Adrenal gland (tissue), 12 donors: Measurements from ENCODE around the gene DAAM2. TPM values are rescaled to one million over a fixed set of nuclear protein-coding genes. Genes with fewer than 3 reads are reported as not detected.
A peak's percentile ranks its signal among the peaks of the same experiment; 100 is the strongest.

Experiments
- DNase-seq, 7 donors: peaks; one replicate each; pipeline ENCODE4 v3.0.0-alpha.2; 2019 to 2020
- H3K27ac ChIP-seq, 5 donors: fragments of 200-600 bp; sonication (generic) in 4 of 5; 1 replicate in 3 of 5; 2 replicates in 2 of 5; pipeline versions ENCODE4 v1.5.1 to v1.8.0; 2016 to 2020; ENCODE audit warnings: mild to moderate bottlenecking in 1 of 5
- H3K27me3 ChIP-seq: fragments of 200-600 bp; 2 replicates; pipeline ENCODE4 v1.8.0; 2021
- H3K36me3 ChIP-seq, 2 donors: fragments of 200-600 bp; replicated peaks in 1 of 2; 1 replicate in 1 of 2; 2 replicates in 1 of 2; pipeline versions ENCODE4 v1.5.1 to v1.8.0; 2018 to 2022
- H3K4me1 ChIP-seq, 2 donors: fragments of 200-600 bp; replicated peaks in 1 of 2; 1 replicate in 1 of 2; 2 replicates in 1 of 2; pipeline versions ENCODE4 v1.5.1 to v1.8.0; 2018 to 2021
- H3K4me3 ChIP-seq, 4 donors: fragments of 200-600 bp; sonication (generic) in 3 of 4; one replicate each; pipeline ENCODE4 v1.5.1; 2016 to 2018
- H3K9me3 ChIP-seq, 3 donors: fragments of 200-600 bp; sonication (generic) in 1 of 3; replicated peaks in 1 of 3; 1 replicate in 2 of 3; 2 replicates in 1 of 3; pipeline versions ENCODE4 v1.5.1 to v1.8.0; 2016 to 2021
- POLR2A ChIP-seq, 2 donors: fragments of 450-650 bp; IDR thresholded peaks; one replicate each; pipeline ENCODE4 v1.6.1; 2017; ENCODE audit warnings: antibody characterized with exemption in 2 of 2, mild to moderate bottlenecking in 2 of 2, moderate library complexity in 1 of 2
- WGBS, 4 donors: extraction: QIAGEN DNeasy Blood & Tissue Kit in 2 of 4; methylation state at CpG; one replicate each; pipeline versions ENCODE4 v1.1.5 to v1.1.7; 2013 to 2017; 5-methylcytosine and 5-hydroxymethylcytosine counted together
- intact Hi-C, 2 donors: fragments of 100-400 bp; cut with DNase I; formaldehyde crosslinking; loops; one replicate each; pipeline versions ENCODE4 v1.14.1 to v1.15.0; 2022 to 2023
- polyA plus RNA-seq, 3 donors: library from polyadenylated mRNA; stranded (reverse); fragments of 200-250 nt in 2 of 3; fragments of 350-450 nt in 1 of 3; fragmentation: Illumina TruSeq in 1 of 3; extraction: RNeasy Lipid Tissue Mini Kit (QIAGEN cat#74804) in 1 of 3; gene quantifications; one replicate each; pipeline ENCODE4 v1.2.3, GENCODE V29; 2013 to 2014
- total RNA-seq, 9 donors: library from RNA; depleted of rRNA in 4 of 9; stranded (reverse); fragments of >200 nt in 4 of 9; fragments of 120-200 nt in 1 of 9; fragmentation: NEBNext Ultra II Directional in 1 of 9; extraction: Animal tissue kit (Norgen Biotek cat#: 25700) in 1 of 9; gene quantifications; one replicate each; pipeline versions ENCODE4 v1.1.0 to v1.2.4, GENCODE V29; 2013 to 2023
- TF ChIP-seq, protein P1 (sequence below), 6 experiments: fragments of 450-650 bp in 4 of 6; fragments of 200-600 bp in 2 of 6; sonication (generic) in 1 of 6; IDR thresholded peaks; 1 replicate in 5 of 6; 2 replicates in 1 of 6; pipeline versions ENCODE4 v1.5.1 to v1.8.0; 2016 to 2021; ENCODE audit warnings: antibody characterized with exemption in 6 of 6, mild to moderate bottlenecking in 2 of 6, moderate library complexity in 1 of 6
- donor health status: healthy with polysubstance abuse.
- donor health status: Bipolar disorder and iron deficiency.
- donor health status: DM: yes; HTN: yes; CAD: no.
- donor health status: DM: no; HTN: no; CAD: no.
- donor health status: DM: no; HTN: no; CAD: no.
- donor health status: DM: yes; HTN: yes; CAD: no.

DAAM2 gene
- total and polyA plus RNA-seq, 12 donors: 28.1 to 72.1 (median 53.2) TPM

DNA sequence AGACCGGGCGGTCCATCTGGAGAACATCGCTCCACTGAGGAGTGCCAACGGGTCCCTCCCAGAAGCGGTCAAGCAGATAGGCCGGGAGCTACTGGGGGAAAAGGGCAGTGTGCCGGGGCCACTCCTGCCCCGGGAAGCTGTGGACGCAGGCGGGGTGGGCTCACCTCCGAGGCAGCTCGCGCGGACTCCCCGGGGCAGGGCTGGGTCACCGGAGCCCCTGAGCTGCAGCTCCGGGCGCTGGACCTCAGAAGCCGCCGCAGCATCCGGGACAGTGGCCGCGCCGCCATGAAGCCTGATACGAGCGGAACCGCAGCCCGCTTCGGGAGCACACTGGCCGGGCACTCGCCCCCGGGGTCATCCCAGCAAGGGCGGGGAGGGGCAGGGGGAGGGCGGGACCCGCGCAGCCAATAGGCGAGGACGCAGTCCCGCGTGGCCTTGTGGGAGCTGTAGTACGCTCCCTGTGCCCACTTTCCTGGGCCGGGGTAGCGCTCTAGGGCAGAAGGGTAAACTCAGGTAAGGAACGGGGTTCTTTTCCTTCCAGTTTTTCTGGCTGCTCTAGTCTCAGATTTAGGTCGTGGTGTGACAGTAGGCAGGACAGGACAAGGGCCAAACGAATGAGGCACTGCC, 142.1 kb downstream of the DAAM2 start, which contains the start of gene MOCS1:
Gene MOCS1, minus strand, starts transcription at position 332 of the 627 bp plus-strand sequence. Its CDS starts 45 bp downstream, at position 287.
- Histone ChIP-seq H3K4me3 (peak within 1 kb of the TSS in 2 of 4 donors; percentile 74 to 78), H3K9me3 (no peaks in the 10 kb centered on the region), H3K36me3 (no peaks in the 10 kb centered on the region), H3K27me3 (no peaks in the 10 kb centered on the region), H3K4me1 (peaks cover 7 to 33% of the 10 kb centered on the region in 2 donors), H3K27ac (peak within 1 kb of the TSS in 4 of 5 donors; percentile 11 to 89 (median 72))
- intact Hi-C loops: loop anchor here in 1 of 2 donors (5.0 kb wide), 1 partner anchor 318 kb away; no protein-coding TSS in a partner anchor
- 2 to 4% (median 3%) methylated on average over 7 to 46 of the region's 46 CpGs for WGBS, 4 donors
- TF ChIP-seq, protein P1, sequence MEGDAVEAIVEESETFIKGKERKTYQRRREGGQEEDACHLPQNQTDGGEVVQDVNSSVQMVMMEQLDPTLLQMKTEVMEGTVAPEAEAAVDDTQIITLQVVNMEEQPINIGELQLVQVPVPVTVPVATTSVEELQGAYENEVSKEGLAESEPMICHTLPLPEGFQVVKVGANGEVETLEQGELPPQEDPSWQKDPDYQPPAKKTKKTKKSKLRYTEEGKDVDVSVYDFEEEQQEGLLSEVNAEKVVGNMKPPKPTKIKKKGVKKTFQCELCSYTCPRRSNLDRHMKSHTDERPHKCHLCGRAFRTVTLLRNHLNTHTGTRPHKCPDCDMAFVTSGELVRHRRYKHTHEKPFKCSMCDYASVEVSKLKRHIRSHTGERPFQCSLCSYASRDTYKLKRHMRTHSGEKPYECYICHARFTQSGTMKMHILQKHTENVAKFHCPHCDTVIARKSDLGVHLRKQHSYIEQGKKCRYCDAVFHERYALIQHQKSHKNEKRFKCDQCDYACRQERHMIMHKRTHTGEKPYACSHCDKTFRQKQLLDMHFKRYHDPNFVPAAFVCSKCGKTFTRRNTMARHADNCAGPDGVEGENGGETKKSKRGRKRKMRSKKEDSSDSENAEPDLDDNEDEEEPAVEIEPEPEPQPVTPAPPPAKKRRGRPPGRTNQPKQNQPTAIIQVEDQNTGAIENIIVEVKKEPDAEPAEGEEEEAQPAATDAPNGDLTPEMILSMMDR (IDR thresholded peaks at IDR 0.05): no peak
- TF ChIP-seq POLR2A (IDR thresholded peaks at IDR 0.05): peak; percentile 37 to 83
- DNase-seq: peak; percentile 86 to 92 (median 90)

DNA sequence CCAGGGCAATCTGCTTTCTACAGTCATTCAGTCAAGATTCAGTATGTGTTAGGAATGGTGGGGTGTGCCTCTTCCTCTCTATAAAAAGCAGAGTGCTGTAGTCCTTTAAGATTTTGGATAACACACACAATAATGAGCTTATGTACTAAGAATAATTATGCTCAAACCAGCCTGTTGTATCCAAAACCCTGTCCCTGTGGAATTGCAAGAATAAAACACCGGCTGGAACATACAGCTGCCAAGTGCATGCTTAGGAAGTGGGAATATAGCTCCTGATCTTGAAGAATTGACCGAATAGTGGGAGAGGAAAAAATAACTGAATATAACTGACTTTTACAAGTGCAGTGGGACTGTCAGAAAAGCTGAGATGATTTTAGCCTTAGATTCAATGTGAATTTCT, 143.1 kb downstream of the DAAM2 start:
- no peaks in the 10 kb centered on the region for H3K9me3 ChIP-seq
- H3K36me3 ChIP-seq: no peaks in the 10 kb centered on the region
- TF ChIP-seq, protein P1 (IDR thresholded peaks at IDR 0.05): no peak
- no peak for TF ChIP-seq POLR2A (IDR thresholded peaks at IDR 0.05)
- no peak overlapping the region for H3K4me3 ChIP-seq
- H3K27ac ChIP-seq: no peak overlapping the region
- intact Hi-C loops: no loop called here
- no peaks in the 10 kb centered on the region for H3K27me3 ChIP-seq
- 75 to 86% (median 81%) methylated on average over 2 of the region's 2 CpGs for WGBS, 4 donors
- DNase-seq: no peak
- H3K4me1 ChIP-seq: peaks cover 4 to 27% of the 10 kb centered on the region in 2 donors

DNA sequence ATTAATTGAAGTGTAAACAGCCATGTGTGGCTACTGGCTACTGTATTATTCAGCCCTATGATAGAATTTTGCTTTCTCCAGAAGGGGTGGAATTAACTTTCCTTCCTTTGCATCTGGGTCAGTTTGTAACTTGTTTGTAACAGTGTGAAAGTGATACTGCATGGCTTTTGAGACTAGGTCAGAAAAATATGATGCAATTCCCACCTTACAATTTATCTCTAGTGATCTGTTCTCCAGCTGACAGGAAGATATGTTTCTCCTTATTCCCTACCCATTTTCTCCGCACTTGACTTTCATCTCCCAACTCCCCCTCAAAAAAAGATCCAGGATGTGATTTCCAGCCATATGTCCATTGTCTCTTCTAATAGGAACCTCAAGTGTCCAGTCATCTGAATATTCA, 144.7 kb downstream of the DAAM2 start:
- no peaks in the 10 kb centered on the region for H3K9me3 ChIP-seq
- 89 to 100% (median 92%) methylated on average over 1 of the region's 1 CpG for WGBS, 4 donors
- no peaks in the 10 kb centered on the region for H3K36me3 ChIP-seq
- TF ChIP-seq, protein P1 (IDR thresholded peaks at IDR 0.05): no peak
- no peak for TF ChIP-seq POLR2A (IDR thresholded peaks at IDR 0.05)
- H3K27ac ChIP-seq: no peak overlapping the region
- H3K4me1 ChIP-seq: peaks cover 0 to 21% of the 10 kb centered on the region in 2 donors
- H3K27me3 ChIP-seq: no peaks in the 10 kb centered on the region
- DNase-seq: no peak
- H3K4me3 ChIP-seq: no peak overlapping the region
- intact Hi-C loops: no loop called here

DNA sequence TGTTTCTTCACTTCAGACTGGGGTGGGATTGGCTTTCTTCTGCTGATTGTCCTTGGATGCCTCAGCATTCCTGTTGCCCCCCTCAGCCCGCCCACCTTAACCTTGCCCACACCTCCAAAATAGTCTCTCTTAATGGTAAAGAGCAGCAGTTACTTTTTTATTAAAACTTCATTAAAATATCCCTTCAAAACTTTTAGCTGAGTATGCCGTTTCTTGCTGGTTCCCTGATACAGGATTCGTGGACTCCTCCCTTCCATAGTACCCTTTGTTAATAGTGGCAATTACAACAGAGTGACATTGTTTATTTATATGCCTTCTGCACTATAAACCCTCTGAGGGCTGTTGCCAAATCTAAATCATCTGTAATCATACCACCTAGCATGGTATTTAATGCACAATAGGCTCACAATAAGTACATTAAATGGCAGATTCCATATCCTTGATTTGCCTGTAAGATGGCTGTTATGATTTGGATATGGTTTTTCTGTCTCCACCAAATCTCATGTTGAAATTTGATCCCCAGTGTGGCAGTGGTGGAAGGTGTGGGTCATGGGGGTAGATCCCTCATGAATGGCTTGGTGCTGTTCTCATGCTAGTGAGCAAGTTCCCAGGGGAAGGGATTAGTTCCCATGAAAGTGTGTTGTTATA, 145.6 kb downstream of the DAAM2 start:
- intact Hi-C loops: no loop called here
- Histone ChIP-seq H3K27me3 (no peaks in the 10 kb centered on the region), H3K4me3 (no peak overlapping the region), H3K36me3 (no peaks in the 10 kb centered on the region), H3K27ac (no peak overlapping the region), H3K4me1 (peaks cover under 1 to 19% of the 10 kb centered on the region in 2 donors), H3K9me3 (no peaks in the 10 kb centered on the region)
- no peak for DNase-seq
- 81 to 85% (median 84%) methylated on average over 3 of the region's 3 CpGs for WGBS, 4 donors
- no peak for TF ChIP-seq POLR2A (IDR thresholded peaks at IDR 0.05)
- TF ChIP-seq, protein P1 (IDR thresholded peaks at IDR 0.05): no peak
